Measurements from ENCODE around the gene SNRK.

- TF ChIP-seq POLR2A (IDR thresholded peaks at IDR 0.05; ENCODE audit: low read depth, low read length) = no peak
- TF ChIP-seq TAF1 (IDR thresholded peaks at IDR 0.05; ENCODE audit: low read depth, low read length) = no peak
- TF ChIP-seq POLR2AphosphoS5 (IDR thresholded peaks at IDR 0.05; ENCODE audit: low read depth, low read length) = no peak
- no peak for TF ChIP-seq POU2F2 (IDR thresholded peaks at IDR 0.05; ENCODE audit: low read depth, low read length)
Observed at GRCh38 chr3:43266995-43267394, 19.3 kb upstream of the SNRK start.
